NCI-H2196 (cell line): Measurements from ENCODE around the gene NWD2.

ENCODE experiments used
- DNase-seq: peaks from one replicate; lab custom pipeline; 2025; ENCODE audit not compliant: unreplicated experiment; lab: John Stamatoyannopoulos, UW

The NWD2 gene

DNA sequence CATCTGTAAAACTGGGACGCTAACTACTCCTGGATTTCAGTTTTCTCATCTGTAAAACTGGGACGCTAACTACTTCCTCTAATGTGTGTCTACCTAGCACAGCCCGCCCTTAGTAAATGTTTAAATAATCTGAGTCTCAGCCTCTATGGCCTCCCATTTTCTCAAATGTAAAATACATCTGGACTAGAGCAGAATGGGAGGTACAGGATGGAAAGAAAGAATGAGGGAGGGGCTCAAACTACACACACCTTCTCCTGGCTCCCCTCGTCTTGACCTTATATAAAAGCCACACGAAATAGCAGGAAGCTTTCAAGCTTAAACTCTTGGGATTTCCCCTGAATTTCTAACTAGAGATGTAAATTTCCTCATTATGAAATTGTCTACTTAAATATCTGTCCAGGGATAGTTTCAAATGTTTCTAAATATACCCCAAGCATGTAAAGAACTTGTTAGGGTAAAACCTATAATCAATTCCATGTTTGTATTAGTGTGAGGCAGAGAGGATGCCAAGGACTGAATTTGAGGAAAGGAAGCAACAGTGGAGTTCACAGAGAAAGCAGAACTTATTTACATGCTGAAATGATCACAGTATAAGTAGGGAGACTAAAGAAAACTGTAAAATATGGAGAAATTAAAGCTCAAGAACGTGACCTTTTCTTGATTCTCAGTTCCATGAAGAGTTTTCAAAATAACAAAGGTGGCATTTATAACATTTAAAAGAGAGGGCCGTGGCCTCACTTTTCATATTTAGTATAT, 220.0 kb downstream of the NWD2 start:
- no peak for DNase-seq

DNA sequence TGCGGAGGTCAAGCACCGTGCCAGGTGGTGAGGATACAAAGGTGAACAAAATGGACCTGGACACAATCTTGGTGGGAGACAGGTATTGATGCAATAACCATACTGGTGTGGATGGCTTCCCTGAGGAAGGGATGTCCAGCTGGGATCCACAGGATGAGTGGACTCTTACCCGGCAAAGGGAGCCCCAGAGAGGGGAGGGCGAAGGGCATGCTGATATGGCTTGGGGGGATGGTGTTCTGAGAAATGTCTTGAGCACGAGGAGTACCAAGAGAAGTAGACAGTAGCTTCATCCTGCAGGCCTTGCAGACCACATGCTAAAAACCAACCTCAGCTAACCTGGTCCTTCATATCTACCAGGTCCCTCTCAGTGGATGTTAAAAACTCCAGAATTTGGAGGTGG, 220.8 kb downstream of the NWD2 start:
- DNase-seq = no peak

DNA sequence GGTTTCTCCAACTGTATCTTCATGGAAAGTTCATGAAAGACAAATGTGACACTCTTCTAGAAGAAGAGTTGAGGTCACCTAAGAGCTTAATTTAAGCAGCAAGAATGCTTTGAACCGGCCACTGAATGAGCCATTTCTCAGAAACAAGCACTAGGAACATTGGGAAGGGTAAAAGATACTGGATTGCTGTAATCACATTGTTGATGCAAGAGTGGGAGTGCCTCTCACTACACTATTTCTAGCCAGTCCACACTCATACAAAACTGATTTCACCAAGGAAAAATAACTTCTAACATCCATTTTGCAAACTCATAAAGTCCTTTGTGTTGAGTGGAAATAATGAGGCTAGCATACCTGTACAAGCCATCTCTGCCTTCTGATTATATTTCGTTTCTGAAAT, 221.3 kb downstream of the NWD2 start:
- DNase-seq = no peak

DNA sequence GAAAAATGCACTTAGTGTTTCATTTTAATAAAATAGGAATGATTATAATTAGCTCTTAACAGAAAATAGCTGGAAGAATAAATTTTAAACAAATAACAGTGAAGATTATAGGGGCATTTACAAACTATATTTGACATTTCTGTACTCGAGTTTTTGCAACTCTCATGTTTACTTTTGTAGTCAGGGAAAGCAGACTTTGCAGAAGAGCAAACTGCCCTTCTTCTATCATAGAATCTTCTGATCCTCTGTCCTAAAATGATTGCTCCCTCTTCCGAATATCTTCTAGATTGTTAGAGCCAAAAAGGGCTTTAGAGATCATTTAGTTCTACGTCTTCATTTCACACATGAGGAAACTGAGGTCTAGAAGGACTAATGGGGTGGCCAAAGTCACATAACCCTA, 222.7 kb downstream of the NWD2 start:
- no peak for DNase-seq

DNA sequence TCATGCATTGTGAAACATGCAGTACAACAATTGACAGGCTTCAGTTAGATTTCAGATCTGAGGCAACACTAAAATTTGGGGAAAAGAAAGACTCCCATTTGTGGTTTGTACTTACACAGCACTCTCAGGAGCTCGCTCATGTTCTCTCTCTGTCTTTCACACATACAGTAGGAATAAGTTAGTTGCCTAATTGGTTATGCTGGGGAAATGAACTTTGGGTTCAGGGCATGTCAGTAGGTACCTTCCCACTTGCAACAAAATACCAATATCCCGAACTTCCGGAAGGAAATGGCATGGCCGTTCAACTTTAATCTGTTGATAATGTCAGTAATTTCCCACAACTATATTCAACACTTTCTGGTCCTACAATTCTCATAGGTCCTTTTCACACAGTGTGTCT, 223.3 kb downstream of the NWD2 start:
- no peak for DNase-seq

DNA sequence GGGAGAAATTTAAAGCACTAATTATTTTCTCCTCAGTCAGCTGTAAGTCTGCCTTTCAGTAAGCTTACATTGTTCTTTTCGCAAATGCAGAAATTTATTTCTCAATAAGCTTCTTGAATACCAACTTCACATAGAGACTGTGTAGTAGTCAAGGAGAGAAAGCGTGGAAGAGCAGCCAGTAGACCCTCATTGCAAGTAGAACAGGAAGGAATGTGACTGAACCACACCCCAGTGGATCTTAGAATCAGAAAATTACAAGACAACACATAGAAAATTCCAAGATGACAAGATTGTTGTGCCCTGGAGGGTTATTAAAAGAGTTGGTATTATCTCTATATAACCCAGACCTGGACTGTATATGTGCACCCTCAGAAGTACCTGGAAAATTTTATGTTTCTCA, 224.7 kb downstream of the NWD2 start:
- no peak for DNase-seq

DNA sequence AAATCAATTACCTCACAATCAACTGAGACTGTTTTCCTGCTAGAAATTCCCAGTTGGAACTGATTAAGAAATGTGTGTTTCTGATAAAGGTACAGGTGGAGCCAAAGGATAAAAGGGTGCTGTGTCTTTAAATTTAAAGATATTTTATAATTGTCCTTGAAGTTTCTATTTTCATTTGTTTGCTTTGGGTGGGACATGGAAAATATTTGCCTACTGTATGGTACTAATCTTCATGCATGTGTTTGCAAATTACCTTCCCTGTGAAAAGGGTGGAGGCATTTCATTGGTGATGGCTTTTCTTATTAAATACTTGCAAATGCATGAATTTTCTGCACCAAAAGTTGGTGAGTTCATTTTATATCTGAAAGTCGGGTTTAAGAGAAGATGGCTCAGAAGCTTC, 225.7 kb downstream of the NWD2 start:
- no peak for DNase-seq

DNA sequence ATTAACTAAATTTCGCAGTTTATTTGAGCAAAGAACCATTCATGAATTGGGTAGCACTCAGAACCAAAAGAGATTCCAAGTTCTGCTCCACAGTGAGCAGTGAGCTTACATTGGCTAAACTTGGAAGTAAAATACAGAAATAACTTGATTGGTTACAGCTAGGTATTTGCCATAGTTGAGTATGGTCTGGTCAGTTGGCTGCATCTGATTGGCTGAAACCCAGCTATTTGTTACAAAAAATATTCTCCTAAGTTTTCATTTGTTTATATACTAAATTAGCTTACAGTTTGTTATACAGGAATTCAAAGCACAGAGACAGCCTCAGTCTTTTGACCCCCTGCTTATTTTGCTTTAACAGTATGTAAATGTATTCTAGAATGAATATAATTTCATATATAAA, 226.6 kb downstream of the NWD2 start:
- DNase-seq = no peak

DNA sequence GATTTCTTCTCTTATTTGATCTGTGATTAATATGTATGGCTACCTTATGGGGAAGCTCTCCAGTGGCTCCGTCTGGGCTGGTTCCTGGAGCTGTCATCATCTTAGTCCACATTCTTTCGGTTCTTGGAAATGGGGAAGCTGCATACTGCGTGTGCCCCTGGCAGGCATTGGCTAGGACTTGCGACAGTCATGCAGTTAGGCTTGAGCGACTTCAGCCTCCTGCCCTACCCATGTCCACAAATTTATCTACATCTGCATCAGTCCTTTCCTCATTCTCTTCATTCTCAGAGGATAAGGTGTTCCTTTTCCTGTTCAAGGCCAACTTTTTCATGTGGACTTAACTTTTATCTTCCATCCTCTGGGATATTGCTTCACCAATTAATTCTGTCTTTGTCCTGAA, 227.4 kb downstream of the NWD2 start:
- DNase-seq = no peak

DNA sequence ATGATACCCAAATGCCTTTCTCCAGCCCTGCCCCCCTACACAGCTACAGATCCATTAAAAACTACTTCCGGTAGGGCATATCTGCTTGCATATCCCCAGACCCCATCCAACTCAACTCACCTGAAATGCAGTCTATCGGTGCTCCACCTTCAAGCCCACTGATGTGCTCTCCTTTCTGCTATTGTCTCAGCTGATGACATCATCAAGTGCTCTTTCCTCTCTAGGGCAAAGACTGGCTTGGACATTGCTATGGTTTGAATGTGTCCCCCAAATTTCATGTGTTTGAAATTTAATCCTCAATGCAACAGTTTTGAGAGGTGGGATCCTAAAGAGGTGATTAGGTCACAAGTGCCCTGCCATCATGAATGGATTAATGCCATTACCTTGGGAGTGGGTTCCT, 229.3 kb downstream of the NWD2 start:
- no peak for DNase-seq

DNA sequence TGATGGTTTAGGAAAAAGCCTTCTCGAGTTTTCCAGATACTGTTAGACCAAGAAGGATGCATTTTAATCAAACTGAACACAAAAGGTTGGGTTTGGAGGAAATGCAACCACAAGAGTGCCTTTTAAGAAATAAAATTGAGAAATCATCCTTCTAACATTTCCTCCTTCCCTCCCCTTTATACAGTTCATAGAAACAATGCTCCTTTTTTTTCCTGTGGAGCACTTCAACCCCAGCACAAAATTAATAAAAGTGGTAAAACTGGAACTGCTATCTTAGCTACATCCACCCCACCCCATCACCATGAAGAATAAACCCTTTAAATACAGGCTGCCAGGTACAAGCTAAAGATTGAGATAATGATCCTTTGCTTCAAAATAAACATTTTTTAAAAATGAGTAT, 230.5 kb downstream of the NWD2 start:
- DNase-seq = no peak

DNA sequence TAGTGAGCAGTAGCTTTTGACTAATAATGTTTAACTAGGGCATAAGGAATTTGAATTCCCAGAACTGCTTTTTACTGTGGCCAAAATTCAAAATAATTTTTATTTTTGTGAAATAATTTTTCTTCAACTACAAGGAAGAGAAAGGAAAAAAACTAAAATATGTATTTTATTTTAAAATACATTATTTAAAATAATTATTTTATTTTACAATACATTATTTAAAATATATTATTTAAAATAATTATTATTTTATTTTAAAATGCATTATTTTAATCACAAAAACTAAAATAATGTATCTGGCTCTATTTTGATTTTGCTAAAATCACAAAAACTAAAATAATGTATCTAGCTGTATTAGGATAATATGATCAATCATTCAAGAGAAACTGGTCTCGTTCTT, 231.2 kb downstream of the NWD2 start:
- no peak for DNase-seq

DNA sequence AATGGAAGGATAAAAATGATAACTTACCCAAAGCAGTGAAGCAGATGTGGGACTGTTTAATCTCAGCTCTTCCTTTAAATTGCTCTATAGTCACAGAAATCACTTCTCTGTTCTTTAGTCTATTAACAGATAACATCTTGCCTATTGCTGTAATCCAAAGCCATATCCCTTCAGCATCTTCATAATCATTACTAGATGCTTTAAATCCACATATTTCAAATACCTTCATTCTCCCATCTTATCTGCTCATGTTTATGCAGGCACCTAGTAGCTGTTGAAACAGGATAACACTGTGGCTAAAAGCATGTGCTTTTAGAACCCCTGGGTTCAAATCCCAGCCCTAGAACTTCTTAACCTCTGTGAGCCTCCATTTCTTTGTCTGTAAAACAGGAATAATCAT, 231.7 kb downstream of the NWD2 start:
- DNase-seq = no peak

DNA sequence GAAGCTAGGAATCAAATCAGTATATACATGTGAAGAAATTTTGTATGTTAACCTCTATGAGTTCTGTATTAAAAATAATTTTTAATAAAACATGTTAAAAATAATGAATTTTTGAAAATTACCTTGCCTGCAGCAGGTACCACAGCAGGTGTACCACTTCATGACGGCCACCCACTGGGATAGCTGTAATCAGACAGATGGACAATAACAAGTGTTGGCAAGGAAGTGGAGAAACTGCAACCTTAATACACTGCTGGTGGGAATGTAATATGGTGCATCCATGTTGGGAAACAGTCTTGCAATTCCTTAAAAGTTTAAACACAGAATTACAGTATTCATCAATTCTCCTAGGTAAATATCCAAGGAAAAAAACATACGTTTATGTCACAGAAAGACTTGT, 232.1 kb downstream of the NWD2 start:
- no peak for DNase-seq

DNA sequence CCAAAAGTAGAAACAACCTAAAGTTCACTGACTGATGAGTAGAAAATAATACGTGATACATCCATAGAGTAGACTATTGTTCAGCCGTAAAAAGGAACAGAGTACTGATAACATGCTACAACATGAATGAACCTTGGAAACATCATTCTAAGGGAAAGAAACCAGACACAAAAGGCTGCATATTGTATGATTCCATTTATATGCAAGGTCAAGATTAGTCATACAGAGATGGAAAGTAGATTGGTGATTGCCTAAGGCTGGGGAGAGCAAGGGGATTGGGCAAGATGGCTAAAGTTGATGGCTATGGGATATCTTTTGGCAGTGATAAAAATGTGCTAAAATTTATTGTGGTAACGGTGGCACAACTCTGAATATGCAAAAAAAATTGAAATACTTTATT, 232.6 kb downstream of the NWD2 start:
- no peak for DNase-seq

DNA sequence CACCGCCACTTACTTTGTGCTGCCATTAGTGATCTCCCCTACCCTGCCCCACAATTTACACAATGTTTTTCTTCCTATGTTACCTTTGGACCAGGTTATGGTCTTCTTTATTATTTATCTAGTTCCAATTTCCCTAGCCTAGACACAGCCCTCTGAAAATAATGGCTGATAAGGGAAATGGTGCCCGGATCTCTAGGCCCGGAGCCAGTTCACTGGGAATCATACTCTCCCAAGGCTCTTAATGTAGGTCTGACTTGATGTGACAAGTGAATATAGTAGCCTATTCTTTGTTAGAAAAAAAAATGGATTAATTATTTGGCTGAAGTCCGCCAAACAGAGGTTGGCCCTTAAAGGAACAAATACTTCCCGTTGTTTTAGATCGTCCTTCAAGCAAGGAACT, 233.6 kb downstream of the NWD2 start:
- DNase-seq = no peak

DNA sequence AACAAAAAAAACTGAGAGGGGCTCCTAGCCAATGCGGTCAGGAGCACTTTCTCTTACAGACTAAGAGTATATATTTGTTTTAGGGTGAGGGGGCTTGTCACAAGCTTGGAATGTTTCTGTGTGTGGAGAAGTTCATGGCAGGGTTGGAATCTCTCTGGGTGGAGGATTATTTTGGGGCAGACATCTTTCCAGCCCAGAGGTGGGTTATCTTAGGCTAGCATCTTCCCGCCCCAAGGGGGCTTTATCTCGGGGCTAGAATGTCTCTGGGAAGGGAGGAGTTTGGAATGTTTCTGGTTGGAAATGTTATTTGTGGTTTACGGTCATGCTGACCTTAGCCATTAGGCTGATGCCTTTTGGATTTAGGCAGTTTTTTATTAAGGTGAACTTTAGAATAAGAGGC, 236.0 kb downstream of the NWD2 start:
- no peak for DNase-seq

DNA sequence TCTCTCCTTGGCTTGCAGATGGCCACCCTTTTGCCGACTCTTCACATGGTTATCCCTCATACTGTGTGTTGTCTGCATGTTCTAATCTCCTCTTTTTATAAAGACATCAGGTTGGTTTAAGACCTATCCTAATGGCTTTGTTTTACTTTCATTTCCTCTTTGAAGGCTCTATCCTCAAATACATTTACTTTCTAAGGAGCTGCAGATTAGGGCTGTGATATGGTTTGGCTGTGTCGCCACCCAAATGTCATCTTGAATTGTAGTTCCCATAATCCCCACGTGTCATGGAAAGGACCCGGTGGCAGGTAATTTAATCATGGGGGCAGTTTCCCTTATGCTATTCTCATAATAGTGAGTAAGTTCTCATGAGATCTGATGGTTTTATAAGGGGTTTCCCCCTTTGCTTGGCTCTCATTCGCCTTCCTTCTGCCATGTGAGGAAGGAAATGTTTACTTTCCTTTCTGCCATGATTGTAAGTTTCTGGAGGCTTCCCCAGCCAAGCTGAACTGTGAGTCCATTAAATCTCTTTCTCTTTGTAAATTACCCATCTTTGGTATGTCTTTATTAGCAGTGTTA, 237.1 kb downstream of the NWD2 start:
- no peak for DNase-seq

DNA sequence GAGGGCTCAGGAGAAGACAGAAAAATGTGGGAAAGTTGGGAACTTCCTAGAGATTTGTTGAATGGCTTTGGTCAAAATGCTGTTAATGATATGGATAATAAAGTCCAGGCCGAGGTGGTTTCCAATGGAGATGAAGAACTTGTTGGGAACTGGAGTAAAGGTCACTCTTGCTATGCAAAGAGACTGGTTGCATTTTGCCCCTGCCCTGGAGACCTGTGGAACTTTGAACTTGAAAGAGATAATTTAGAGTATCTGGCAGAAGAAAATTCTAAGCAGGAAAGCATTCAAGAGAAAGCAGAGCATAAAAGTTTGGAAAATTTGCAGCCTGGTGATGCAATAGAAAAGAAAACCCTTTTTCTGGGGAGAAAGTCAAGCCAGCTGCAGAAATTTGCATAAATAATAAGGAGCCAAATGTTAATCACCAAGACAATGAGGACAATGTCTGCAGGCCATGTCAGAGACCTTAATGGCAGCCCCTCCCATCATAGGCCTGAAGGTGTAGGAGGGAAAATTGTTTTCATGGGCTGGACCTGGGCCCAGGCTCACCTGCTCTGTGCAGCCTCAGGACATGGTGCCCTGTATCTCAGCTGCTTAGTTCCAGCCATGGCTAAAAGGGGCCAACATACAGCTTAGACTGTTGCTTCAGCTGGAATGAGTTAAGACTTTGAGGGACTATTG, 237.8 kb downstream of the NWD2 start:
- DNase-seq = no peak

DNA sequence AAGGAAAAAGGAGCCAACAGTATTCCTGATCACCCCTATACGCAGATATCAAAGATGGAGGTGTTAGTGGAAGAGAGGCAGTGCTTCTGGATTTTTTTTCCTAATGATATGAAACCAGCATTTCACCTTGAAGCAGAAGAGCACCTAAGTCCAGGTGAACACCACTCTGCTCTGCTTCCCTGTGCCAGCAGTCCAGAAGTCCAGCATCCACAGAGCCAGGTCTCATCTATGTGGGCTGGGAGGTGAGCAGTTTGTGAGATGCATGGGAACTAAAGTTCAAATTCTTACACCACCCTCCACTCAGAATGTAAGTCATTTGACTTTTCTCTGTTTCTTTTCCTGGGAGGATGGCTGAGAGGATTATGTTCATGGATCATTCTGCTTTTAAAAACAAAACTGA, 239.1 kb downstream of the NWD2 start:
- no peak for DNase-seq

DNA sequence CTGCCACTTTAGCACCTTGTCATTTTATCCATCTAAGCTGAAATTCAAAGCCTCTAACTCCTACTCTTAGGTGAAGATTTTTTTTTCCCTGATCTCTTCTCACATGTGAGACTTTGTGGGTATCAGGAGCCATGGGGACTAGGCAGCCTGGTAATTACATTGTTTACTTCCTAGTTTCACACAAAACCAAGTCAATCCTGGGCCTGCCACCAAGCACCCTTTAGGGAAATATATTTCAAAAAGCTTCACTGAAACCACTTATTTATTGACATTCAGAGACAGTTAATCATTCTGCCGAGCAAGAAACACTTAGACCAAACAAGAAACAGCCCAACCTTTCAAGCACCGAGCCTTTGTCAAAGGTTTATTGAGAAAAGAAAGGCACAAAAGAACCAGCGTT, 241.6 kb downstream of the NWD2 start:
- no peak for DNase-seq

DNA sequence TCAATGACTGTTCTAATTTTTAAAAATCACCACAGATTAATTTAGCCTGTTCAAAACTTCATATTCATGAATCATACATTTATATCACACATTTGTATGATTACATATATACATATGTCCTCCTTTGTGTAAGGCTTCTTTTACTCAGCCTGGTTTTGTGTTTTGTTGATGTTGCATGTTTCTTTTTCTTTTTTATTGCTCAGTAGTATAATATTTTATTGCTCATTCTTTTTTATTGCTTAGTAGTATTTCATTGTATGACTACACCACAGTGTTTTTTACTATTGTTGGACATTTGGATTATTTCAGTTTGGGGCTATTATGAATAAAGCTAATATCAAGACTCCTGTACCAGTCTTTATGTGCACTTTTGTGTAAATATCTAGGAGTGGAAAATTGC, 243.1 kb downstream of the NWD2 start:
- DNase-seq = no peak

DNA sequence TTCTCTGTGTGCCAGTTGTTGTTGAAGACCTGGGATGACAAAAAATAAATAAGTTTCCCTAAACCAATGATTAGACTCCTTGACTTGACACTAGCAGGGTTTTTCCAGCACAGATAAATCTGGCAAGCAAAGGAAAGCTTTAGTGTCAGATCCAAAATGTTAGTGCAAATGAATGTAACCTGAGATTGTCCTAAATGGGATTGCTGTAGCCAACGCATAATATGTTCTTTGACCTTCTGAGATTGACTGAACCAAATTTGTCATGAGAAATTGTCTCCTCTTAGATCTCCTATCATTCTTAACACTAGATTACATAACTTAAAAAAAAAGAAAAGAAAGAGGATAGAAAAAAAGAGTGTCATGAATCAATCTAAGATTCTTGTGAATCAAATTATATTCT, 245.2 kb downstream of the NWD2 start:
- DNase-seq = no peak
